NT2/D1 (cell line): ENCODE data around the gene MYL11.

Experiments
- DNase-seq: peaks from one replicate; pipeline ENCODE4 v3.0.0-alpha.2; 2011; ENCODE audit warnings: low read depth, low spot score
- H3K27me3 ChIP-seq: 2 replicates; pipeline ENCODE4 v1.6.0; 2011; ENCODE audit warnings: mild to moderate bottlenecking; ENCODE audit not compliant: insufficient read length, insufficient read depth
- H3K36me3 ChIP-seq: 2 replicates; pipeline ENCODE4 v1.6.1; 2011; ENCODE audit warnings: mild to moderate bottlenecking, low read length, mixed read lengths; ENCODE audit not compliant: insufficient read depth, insufficient read length
- H3K4me1 ChIP-seq: 2 replicates; pipeline ENCODE4 v1.5.1; 2011; ENCODE audit not compliant: insufficient read depth, insufficient read length
- H3K4me3 ChIP-seq: 2 replicates; pipeline ENCODE4 v1.5.1; 2011; ENCODE audit warnings: low read depth; ENCODE audit not compliant: insufficient read length
- H3K9ac ChIP-seq: 2 replicates; pipeline ENCODE4 v1.6.0; 2011; ENCODE audit warnings: low read depth; ENCODE audit not compliant: insufficient read length
- H3K9me3 ChIP-seq: 2 replicates; pipeline ENCODE4 v1.5.1; 2011; ENCODE audit warnings: mild to moderate bottlenecking, low read length; ENCODE audit not compliant: insufficient read depth
- SUZ12 ChIP-seq: IDR thresholded peaks from 2 replicates; pipeline ENCODE4 v1.6.1; 2011; ENCODE audit not compliant: insufficient read length, insufficient read depth; ENCODE audit errors: extremely low read depth
- YY1 ChIP-seq: IDR thresholded peaks from 2 replicates; pipeline ENCODE4 v1.6.1; 2011; ENCODE audit not compliant: insufficient read length, insufficient read depth
- ZNF274 ChIP-seq: IDR thresholded peaks from 2 replicates; pipeline ENCODE4 v1.6.1; 2011; ENCODE audit warnings: mild to moderate bottlenecking, low read depth, low read length

Gene MYL11

GRCh38 chr16:30351001-30351441 lies 23.6 kb upstream of the MYL11 start:
- H3K36me3 ChIP-seq: peaks cover 48% of the 10 kb centered on the region
- H3K9ac ChIP-seq: no peak overlapping the region
- TF ChIP-seq ZNF274 (no peak), SUZ12 (no peak), YY1 (no peak)
- peaks cover 5% of the 10 kb centered on the region for H3K4me1 ChIP-seq
- no peaks in the 10 kb centered on the region for H3K9me3 ChIP-seq
- H3K27me3 ChIP-seq: no peaks in the 10 kb centered on the region
- H3K4me3 ChIP-seq: no peak overlapping the region
- DNase-seq: no peak

- Histone ChIP-seq H3K9me3 (no peaks in the 10 kb centered on the region), H3K27me3 (no peaks in the 10 kb centered on the region), H3K4me3 (no peak overlapping the region), H3K4me1 (peaks cover 13% of the 10 kb centered on the region), H3K36me3 (peaks cover 55% of the 10 kb centered on the region), H3K9ac (peak overlapping the region; percentile 12)
- TF ChIP-seq SUZ12: no peak
- no peak for TF ChIP-seq ZNF274
- TF ChIP-seq YY1: no peak
- no peak for DNase-seq
Observed at GRCh38 chr16:30351586-30352419, 22.8 kb upstream of the MYL11 start.

DNA sequence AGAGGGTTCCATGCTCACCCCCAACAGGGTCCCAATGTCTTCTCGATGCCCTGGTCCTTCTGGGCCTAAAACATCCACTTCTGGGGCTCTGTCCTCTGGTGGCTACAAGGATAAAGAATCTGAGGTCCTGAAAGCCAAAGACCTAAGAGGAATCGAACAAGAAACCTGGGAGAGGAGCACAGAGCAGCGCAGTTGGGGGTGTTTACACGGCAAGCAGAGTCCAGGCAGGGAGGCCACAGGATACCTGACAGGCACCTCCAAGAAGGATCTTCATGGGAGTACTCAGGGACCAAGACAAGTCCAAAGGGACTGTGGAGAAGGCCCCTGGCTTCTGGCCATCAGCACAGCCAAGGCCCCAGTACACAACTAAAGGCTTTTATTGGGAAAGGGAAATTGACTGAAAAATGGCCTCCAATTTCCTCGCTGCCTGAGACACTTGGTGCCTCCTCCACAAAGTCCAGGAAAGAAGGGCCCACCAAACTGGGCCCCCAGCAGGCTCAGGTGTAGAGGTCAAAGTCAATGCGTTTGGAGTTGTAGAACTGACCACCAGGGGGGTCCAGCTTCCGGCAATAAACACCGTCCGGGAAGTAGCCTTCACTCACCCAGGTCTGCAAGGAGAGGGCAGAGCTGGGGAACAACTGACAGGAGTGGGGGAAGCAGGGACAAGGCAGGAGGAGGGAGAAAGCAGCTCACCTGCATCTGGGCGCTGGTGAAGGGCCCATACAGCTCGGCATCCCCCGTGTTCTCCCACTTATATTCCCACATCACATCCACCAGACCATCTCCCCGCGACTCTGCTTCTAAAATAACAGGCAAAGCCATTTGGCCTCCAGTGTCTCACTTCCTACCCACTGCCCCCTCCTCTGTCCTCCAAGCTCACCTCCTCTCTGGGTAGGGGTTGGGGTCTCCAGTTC lies 21.9 kb upstream of the MYL11 start:
- Histone ChIP-seq H3K4me3 (no peak overlapping the region), H3K4me1 (peaks cover 13% of the 10 kb centered on the region), H3K9me3 (no peaks in the 10 kb centered on the region), H3K36me3 (peaks cover 64% of the 10 kb centered on the region), H3K27me3 (no peaks in the 10 kb centered on the region), H3K9ac (no peak overlapping the region)
- DNase-seq: no peak
- TF ChIP-seq YY1: no peak
- no peak for TF ChIP-seq ZNF274
- TF ChIP-seq SUZ12: no peak

DNA sequence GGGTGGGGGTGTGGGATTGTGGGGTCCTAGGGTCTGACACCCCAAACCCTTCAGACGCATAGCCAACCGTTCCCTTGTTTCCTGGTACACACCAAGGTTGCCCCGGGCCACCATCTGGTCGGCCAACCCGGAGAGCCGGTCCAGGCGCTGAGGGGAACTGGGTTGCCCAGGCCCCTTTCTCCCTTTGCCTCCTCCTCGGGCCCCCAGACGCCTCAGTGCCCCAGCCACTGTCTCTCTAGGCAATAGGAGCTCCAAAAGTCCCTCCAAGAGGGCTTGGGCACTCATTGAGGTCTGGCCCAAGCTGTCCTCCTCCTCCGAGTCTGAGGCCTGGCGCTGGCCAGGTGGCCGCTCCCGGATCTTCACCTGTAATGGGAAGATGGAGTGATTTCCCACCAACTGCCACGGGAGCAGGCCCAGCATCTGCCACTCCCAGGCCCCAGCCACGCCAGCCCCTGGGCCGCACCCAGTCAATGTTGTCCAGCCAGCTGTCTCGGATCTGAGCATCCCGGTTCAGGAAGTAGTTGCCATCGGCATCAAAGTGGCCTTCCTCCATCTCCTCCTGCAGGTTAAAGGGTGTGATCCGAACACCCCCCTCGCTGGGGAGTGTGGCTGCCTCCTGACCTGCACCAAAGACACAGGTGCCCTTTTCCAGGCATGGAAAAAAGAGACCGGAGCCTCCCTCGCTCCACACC lies 21.0 kb upstream of the MYL11 start:
- H3K36me3 ChIP-seq: peaks cover 72% of the 10 kb centered on the region
- H3K4me1 ChIP-seq: peaks cover 13% of the 10 kb centered on the region
- DNase-seq: no peak
- no peaks in the 10 kb centered on the region for H3K9me3 ChIP-seq
- no peaks in the 10 kb centered on the region for H3K27me3 ChIP-seq
- H3K9ac ChIP-seq: peak overlapping the region; percentile 96
- H3K4me3 ChIP-seq: no peak overlapping the region
- TF ChIP-seq SUZ12: no peak
- TF ChIP-seq ZNF274: no peak
- TF ChIP-seq YY1: no peak

- Histone ChIP-seq H3K36me3 (peaks cover 82% of the 10 kb centered on the region), H3K9ac (peak overlapping the region; percentile 96), H3K4me1 (peaks cover 14% of the 10 kb centered on the region), H3K27me3 (no peaks in the 10 kb centered on the region), H3K4me3 (peak overlapping the region; percentile 88), H3K9me3 (no peaks in the 10 kb centered on the region)
- no peak for DNase-seq
- TF ChIP-seq SUZ12 (no peak), ZNF274 (no peak), YY1 (no peak)
Observed at GRCh38 chr16:30354423-30355143, 20.0 kb upstream of the MYL11 start.

DNA sequence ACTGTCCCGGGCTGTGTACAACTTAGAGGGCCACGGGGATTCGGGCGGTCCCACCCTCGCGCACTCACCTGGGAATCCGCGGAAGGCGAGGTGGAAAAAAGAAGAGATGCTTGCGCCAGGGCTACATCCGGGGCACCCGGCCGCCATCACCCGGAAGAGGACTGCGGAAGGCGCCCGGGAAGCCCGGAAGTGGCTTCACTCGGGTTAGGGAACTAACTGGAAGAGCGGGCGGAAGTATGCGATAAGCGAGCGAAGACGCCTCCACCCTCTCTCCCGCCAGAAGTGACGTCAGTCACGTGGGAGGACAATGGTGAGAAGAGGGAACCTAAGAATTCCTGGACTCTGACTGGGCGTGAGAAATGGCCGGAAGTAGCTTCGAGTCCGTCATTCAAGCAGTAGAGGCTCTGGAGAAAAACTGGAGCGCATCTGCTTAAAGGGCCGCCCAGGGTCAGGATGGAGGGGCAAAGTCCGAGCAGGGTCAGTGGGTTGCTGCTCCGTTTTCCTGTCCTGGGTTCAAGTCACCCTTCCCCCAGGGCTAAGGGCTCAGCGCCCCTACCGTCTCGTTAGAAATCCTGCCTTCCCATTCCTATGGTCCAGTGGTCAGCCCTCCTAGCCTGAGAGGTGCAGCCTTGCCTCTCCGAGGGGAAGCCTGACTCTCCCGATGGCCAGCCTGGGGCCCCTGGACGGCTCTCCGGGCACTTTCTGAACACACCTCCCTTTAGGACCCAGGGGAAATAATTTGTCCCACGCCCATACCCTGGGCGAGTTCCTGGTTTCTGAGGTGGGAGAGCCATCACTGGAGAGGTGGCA lies 19.3 kb upstream of the MYL11 start, which contains the start of gene CD2BP2:
TSS of gene CD2BP2 (minus strand) at position 165 of the 810 bp plus-strand sequence. CDS start 627 bp downstream, outside the sequence.
- peak; percentile 98 for DNase-seq
- H3K4me3 ChIP-seq: peak within 1 kb of the TSS; percentile 88
- no peaks in the 10 kb centered on the region for H3K27me3 ChIP-seq
- peaks cover 82% of the 10 kb centered on the region for H3K36me3 ChIP-seq
- no peaks in the 10 kb centered on the region for H3K9me3 ChIP-seq
- TF ChIP-seq SUZ12: no peak
- peak; percentile 75 for TF ChIP-seq YY1
- no peak for TF ChIP-seq ZNF274
- H3K4me1 ChIP-seq: peaks cover 19% of the 10 kb centered on the region
- H3K9ac ChIP-seq: peak within 1 kb of the TSS; percentile 96
